Measurements from ENCODE around the gene TMEM184C. TPM values are rescaled to one million over a fixed set of nuclear protein-coding genes. Genes with fewer than 3 reads are reported as not detected.

The TMEM184C gene
- total RNA-seq, 1 donor, result 38.2 TPM

GRCh38 chr4:147696866-147697265 lies 79.7 kb downstream of the TMEM184C start:
- no peak for TF ChIP-seq CTCF (IDR thresholded peaks at IDR 0.05; ENCODE audit: insufficient read depth, low read length)
- H3K4me3 ChIP-seq (ENCODE audit: low read depth, low read length), result no peak overlapping the region
- DNase-seq (ENCODE audit: low read depth), result no peak

GRCh38 chr4:147704846-147705245 lies 87.6 kb downstream of the TMEM184C start:
- DNase-seq (ENCODE audit: low read depth), result no peak
- no peak for TF ChIP-seq CTCF (IDR thresholded peaks at IDR 0.05; ENCODE audit: insufficient read depth, low read length)
- no peak overlapping the region for H3K4me3 ChIP-seq (ENCODE audit: low read depth, low read length)

DNA sequence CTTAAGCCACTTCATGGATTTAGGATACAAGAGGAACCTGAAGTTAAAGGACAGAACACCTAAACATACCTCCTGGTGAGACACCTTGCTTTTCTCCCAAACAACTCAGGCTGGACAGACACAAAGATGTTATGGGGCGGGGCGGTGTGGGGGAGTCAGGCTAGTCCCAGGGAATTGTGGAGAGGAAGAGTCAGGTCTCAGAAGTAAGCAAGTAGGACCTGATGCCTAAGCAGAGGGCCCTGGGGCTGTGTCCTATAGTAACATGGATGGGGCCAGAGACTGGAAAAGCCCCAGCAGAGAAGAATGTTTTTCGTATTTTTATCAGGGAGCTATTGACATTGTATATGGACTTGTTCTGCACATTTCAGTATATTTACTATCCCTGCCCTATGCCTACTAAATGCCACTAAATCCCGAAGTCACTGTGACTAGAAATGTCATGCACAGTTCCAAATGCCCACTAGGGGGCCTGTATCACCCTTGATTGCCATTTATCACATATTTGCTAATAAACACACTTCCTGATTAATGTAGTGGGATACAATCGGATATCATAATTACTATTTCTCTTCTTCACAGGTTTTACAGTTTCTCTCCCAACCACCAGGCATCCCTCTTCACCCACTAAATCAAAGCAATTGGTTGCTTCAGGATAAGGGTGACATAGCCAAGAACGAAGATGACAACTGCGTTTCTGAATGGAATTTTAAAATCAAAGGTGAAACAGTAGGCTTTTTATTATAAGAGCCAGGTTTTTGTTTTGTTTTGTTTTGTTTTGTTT lies 90.9 kb downstream of the TMEM184C start:
- TF ChIP-seq CTCF (IDR thresholded peaks at IDR 0.05; ENCODE audit: insufficient read depth, low read length), result peak; percentile 84
- no peak overlapping the region for H3K4me3 ChIP-seq (ENCODE audit: low read depth, low read length)
- DNase-seq (ENCODE audit: low read depth), result peak; percentile 69

DNA sequence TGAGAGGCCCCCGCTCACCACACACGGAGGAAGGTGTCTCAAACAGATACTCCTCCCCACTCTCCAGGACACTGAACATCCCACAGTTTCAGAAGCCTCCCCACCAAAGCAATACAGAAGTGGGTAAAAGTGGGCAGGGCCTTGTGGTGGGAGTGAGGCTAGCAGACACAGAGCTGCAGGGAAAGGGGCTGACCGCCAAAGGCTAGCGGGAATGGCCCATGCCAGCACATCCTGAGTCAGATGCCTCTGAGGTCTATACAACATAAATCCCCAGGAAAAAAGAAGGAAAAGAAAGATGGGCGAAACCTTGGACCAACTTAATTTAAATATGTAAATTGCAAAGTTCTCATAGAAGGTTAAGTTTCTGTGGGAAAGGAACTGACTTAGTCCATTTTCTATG lies 92.8 kb downstream of the TMEM184C start:
- DNase-seq (ENCODE audit: low read depth), result peak; percentile 73
- peak; percentile 7 for TF ChIP-seq CTCF (IDR thresholded peaks at IDR 0.05; ENCODE audit: insufficient read depth, low read length)
- no peak overlapping the region for H3K4me3 ChIP-seq (ENCODE audit: low read depth, low read length)

GRCh38 chr4:147714575-147715401 lies 97.6 kb downstream of the TMEM184C start:
- TF ChIP-seq CTCF (IDR thresholded peaks at IDR 0.05; ENCODE audit: insufficient read depth, low read length), result no peak
- no peak overlapping the region for H3K4me3 ChIP-seq (ENCODE audit: low read depth, low read length)
- DNase-seq (ENCODE audit: low read depth), result peak; percentile 94

GRCh38 chr4:147717878-147718277 lies 100.7 kb downstream of the TMEM184C start:
- no peak overlapping the region for H3K4me3 ChIP-seq (ENCODE audit: low read depth, low read length)
- DNase-seq (ENCODE audit: low read depth), result no peak
- TF ChIP-seq CTCF (IDR thresholded peaks at IDR 0.05; ENCODE audit: insufficient read depth, low read length), result no peak

Other genes with a start within 250 kb of the TMEM184C start
- gene EDNRA, start 136.3 kb upstream of the TMEM184C start, total RNA-seq (ENCODE audit: low replicate concordance), result 10.8 and 37.6 TPM in 2 replicates
- 10.4 and 16.6 TPM in 2 replicates for gene PRMT9, start 66.8 kb downstream of the TMEM184C start, total RNA-seq (ENCODE audit: low replicate concordance)
- gene ARHGAP10, start 114.7 kb downstream of the TMEM184C start, total RNA-seq (ENCODE audit: low replicate concordance), result 32.1 and 45.0 TPM in 2 replicates